Vagina (tissue), 2 donors: ENCODE measurements around the gene C16orf54.

Experiments used
- POLR2A ChIP-seq, 2 donors: fragments of 450-650 bp; IDR thresholded peaks; one replicate each; pipeline ENCODE4 v1.6.1; 2017; ENCODE audit warnings: antibody characterized with exemption in 2 of 2, mild to moderate bottlenecking in 2 of 2, moderate library complexity in 2 of 2
- TF ChIP-seq, protein P1 (sequence below), 3 experiments: fragments of 450-650 bp in 2 of 3; fragments of 200-600 bp in 1 of 3; sonication (generic) in 1 of 3; IDR thresholded peaks; one replicate each; pipeline ENCODE4 v1.5.1; 2017 to 2019; ENCODE audit warnings: antibody characterized with exemption in 3 of 3, mild to moderate bottlenecking in 2 of 3, moderate library complexity in 2 of 3

DNA sequence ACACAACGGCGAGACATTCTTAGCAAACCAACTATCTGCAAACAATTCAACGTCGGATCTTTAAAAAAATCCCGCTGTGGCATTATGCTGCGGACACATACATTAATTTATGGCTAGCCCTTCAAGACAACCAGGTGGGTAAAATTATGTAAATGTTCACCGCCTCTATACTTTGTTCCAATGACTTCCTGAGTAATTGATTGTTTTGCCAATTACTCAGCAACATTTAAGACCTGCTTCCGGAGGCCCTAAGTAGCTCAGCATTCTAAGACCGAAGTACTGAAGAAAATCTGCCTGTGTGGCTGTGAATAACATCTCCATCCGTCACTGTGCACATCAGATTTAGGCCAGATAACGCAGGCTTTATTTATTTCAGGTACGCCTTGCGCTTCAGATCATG is 43.5 kb downstream of the C16orf54 start:
- TF ChIP-seq, protein P1, sequence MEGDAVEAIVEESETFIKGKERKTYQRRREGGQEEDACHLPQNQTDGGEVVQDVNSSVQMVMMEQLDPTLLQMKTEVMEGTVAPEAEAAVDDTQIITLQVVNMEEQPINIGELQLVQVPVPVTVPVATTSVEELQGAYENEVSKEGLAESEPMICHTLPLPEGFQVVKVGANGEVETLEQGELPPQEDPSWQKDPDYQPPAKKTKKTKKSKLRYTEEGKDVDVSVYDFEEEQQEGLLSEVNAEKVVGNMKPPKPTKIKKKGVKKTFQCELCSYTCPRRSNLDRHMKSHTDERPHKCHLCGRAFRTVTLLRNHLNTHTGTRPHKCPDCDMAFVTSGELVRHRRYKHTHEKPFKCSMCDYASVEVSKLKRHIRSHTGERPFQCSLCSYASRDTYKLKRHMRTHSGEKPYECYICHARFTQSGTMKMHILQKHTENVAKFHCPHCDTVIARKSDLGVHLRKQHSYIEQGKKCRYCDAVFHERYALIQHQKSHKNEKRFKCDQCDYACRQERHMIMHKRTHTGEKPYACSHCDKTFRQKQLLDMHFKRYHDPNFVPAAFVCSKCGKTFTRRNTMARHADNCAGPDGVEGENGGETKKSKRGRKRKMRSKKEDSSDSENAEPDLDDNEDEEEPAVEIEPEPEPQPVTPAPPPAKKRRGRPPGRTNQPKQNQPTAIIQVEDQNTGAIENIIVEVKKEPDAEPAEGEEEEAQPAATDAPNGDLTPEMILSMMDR (IDR thresholded peaks at IDR 0.05), result no peak
- TF ChIP-seq POLR2A (IDR thresholded peaks at IDR 0.05), result no peak
